ENCODE data around the gene PLPPR1.
"Not testable (repeated sequence)": the region's sequence is repeated elsewhere in the genome, so short reads cannot be mapped to it uniquely, and the experiment has no call there.

PLPPR1 gene

DNA sequence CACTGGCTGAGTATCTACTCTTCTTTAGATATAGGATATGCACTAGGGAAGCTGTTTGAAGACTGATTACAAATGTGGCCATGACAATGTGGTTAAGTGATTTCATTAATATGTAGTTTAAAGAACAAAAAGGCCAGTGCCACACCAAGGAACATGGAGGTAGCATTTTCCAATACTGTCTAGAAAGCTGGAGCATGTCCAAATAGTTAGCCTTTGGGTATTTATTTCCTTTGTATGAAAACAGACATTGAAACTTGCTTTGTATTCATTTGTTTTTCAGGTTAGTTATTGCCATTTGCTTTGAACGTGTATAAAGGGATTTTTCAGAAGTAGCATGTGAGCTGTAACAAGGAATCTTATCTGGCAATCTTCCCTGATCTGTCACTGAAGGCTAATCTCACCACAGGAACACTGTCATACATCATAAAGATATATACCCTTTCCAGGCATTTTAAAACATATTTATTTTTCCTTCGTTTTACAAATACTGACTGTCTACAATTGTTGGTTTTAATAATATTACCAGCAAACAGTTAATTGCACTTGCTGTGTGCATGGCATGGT lies 93.4 kb downstream of the PLPPR1 start:
- H3K4me3 ChIP-seq (replicated peaks; ENCODE audit: low read depth, low read length) = no peak overlapping the region
- H3K27me3 ChIP-seq (replicated peaks; ENCODE audit: control insufficient read depth, insufficient read depth, low read length) = no peaks in the 10 kb centered on the region
- TF ChIP-seq, protein P1, sequence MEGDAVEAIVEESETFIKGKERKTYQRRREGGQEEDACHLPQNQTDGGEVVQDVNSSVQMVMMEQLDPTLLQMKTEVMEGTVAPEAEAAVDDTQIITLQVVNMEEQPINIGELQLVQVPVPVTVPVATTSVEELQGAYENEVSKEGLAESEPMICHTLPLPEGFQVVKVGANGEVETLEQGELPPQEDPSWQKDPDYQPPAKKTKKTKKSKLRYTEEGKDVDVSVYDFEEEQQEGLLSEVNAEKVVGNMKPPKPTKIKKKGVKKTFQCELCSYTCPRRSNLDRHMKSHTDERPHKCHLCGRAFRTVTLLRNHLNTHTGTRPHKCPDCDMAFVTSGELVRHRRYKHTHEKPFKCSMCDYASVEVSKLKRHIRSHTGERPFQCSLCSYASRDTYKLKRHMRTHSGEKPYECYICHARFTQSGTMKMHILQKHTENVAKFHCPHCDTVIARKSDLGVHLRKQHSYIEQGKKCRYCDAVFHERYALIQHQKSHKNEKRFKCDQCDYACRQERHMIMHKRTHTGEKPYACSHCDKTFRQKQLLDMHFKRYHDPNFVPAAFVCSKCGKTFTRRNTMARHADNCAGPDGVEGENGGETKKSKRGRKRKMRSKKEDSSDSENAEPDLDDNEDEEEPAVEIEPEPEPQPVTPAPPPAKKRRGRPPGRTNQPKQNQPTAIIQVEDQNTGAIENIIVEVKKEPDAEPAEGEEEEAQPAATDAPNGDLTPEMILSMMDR (IDR thresholded peaks at IDR 0.05; ENCODE audit: insufficient read depth, low read length, poor library complexity, severe bottlenecking) = no peak
- no peaks in the 10 kb centered on the region for H3K36me3 ChIP-seq (ENCODE audit: control insufficient read depth, insufficient read depth, low read length)
- no peak for DNase-seq (ENCODE audit: extremely low read depth, insufficient read length)

DNA sequence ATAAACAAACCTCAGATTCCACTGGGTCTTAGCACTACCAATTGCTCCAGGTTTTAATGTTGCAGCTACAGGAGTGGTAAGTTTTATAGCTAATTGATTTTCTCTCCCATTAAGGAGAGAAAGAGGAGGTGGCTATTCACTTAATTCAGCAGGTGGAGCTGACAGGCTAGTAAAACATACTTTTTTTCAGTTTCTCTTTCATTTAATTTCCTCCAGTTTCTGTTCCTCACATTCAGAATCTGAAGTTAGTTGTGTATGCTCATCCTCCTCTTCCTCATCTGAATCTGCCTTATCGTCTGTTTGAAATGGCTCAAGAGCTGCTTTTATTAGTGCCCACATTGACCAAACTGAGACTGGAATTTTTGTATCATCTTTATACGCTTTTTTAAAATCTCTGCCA lies 98.0 kb downstream of the PLPPR1 start:
- no peaks in the 10 kb centered on the region for H3K36me3 ChIP-seq (ENCODE audit: control insufficient read depth, insufficient read depth, low read length)
- TF ChIP-seq, protein P1 (IDR thresholded peaks at IDR 0.05; ENCODE audit: insufficient read depth, low read length, poor library complexity, severe bottlenecking) = no peak
- H3K4me3 ChIP-seq (replicated peaks; ENCODE audit: low read depth, low read length) = no peak overlapping the region
- H3K27me3 ChIP-seq (replicated peaks; ENCODE audit: control insufficient read depth, insufficient read depth, low read length) = no peaks in the 10 kb centered on the region
- DNase-seq (ENCODE audit: extremely low read depth, insufficient read length) = no peak

DNA sequence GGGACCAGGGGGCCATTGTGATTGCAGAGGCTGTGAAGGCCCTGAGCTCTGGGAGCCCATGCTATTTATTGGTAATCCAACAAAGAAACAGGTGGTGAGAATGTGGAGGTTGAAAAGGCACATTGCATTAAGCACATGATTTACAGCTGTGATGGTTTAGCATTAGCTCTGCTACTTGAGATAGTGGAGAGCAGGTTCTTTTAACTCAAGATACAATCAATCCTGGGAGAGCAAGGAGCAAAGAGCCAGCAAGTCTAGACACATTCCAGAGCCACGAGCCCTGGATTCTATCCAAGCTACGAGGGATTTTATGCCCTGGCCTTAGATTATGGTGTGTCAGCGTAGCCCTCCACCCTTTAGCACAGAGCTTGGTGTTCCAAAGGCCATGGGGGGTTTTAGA lies 98.8 kb downstream of the PLPPR1 start:
- not testable (repeated sequence) for H3K36me3 ChIP-seq (ENCODE audit: control insufficient read depth, insufficient read depth, low read length); DNase-seq (ENCODE audit: extremely low read depth, insufficient read length); H3K27me3 ChIP-seq (replicated peaks; ENCODE audit: control insufficient read depth, insufficient read depth, low read length); H3K4me3 ChIP-seq (replicated peaks; ENCODE audit: low read depth, low read length)

DNA sequence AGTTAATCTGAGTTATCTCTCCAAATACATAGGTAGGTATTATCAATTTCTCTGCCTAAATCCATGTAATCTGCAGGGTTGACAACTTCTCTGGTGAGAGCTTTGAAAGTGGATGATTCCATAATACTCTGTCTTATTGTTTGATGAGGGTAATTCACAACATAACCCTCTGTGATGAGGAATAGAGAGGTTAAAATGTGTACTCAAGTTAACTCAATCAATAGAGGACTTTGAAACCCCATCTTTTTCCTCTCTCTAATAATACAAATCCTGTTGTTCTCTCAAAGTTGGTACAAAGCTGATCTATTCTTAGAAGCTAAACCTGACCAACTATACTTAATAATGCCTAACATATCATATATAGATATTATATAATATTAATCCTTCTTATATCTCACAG lies 100.1 kb downstream of the PLPPR1 start:
- Histone ChIP-seq H3K4me3 (replicated peaks; ENCODE audit: low read depth, low read length) (no peak overlapping the region), H3K36me3 (ENCODE audit: control insufficient read depth, insufficient read depth, low read length) (no peaks in the 10 kb centered on the region), H3K27me3 (replicated peaks; ENCODE audit: control insufficient read depth, insufficient read depth, low read length) (no peaks in the 10 kb centered on the region)
- no peak for DNase-seq (ENCODE audit: extremely low read depth, insufficient read length)
- TF ChIP-seq, protein P1 (IDR thresholded peaks at IDR 0.05; ENCODE audit: insufficient read depth, low read length, poor library complexity, severe bottlenecking) = no peak

DNA sequence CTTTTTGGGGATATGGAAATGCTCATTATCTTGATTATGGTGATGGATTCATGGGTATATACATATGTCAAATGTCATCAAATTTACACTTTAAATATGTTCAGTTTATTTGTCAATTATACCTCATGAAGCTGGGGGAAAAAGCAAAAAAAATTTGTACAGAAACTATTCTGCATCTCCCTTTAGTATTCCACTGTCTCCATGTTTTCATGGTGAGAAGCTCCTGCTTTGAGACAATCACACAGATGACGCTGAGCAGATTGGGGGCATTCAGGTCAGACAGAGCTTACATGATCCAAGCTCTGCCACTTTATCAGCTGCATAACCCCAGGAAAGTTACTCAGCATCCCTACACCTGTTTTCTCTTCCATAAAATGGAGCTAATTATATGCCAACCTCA lies 101.5 kb downstream of the PLPPR1 start:
- TF ChIP-seq, protein P1 (IDR thresholded peaks at IDR 0.05; ENCODE audit: insufficient read depth, low read length, poor library complexity, severe bottlenecking) = no peak
- no peaks in the 10 kb centered on the region for H3K27me3 ChIP-seq (replicated peaks; ENCODE audit: control insufficient read depth, insufficient read depth, low read length)
- no peak overlapping the region for H3K4me3 ChIP-seq (replicated peaks; ENCODE audit: low read depth, low read length)
- no peaks in the 10 kb centered on the region for H3K36me3 ChIP-seq (ENCODE audit: control insufficient read depth, insufficient read depth, low read length)
- DNase-seq (ENCODE audit: extremely low read depth, insufficient read length) = no peak

DNA sequence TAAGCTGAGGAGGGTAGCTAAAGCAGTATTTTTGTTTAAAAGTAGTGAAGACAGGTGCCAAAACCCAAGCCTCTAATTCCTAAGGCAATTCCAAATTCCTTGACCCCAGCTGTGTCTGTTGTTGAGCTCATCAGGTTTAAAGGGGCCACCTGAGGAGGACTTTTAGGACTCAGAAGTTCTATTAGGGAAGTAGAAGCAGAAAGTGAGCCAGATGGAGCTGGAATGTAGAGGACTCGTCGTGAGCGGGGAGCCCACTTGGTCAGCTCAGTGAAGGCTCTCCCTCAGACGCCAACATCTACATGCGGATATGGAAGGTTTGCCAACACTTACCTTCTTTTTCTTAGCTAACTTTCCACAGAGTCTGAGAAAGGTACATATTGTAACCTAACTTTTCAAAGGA lies 102.8 kb downstream of the PLPPR1 start:
- no peak for DNase-seq (ENCODE audit: extremely low read depth, insufficient read length)
- H3K27me3 ChIP-seq (replicated peaks; ENCODE audit: control insufficient read depth, insufficient read depth, low read length) = no peaks in the 10 kb centered on the region
- no peaks in the 10 kb centered on the region for H3K36me3 ChIP-seq (ENCODE audit: control insufficient read depth, insufficient read depth, low read length)
- TF ChIP-seq, protein P1 (IDR thresholded peaks at IDR 0.05; ENCODE audit: insufficient read depth, low read length, poor library complexity, severe bottlenecking) = no peak
- H3K4me3 ChIP-seq (replicated peaks; ENCODE audit: low read depth, low read length) = no peak overlapping the region
